SU-DHL-6 (cell line): ENCODE results near the gene RBBP9.

Source experiments
- CTCF ChIP-seq: fragments of 200-600 bp; sonication (generic); IDR thresholded peaks from one replicate; pipeline ENCODE4 v1.5.1; 2017; ENCODE audit warnings: antibody characterized with exemption, mild to moderate bottlenecking, low read length, moderate library complexity; ENCODE audit not compliant: insufficient read depth, poor library complexity, severe bottlenecking
- EZH2phosphoT487 ChIP-seq: fragments of 200-600 bp; sonication (generic), shearing (Covaris generic); conservative IDR thresholded peaks from 2 replicates; pipeline ENCODE4 v1.6.1; 2018; ENCODE audit warnings: mild to moderate bottlenecking, antibody characterized with exemption, low read length, moderate library complexity, mixed read lengths

GRCh38 chr20:18466574-18466893 is 30.5 kb downstream of the RBBP9 start:
- TF ChIP-seq CTCF = no peak
- TF ChIP-seq EZH2phosphoT487 = no peak
